ENCODE results near the gene SRRD. TPM values are rescaled to one million over a fixed set of nuclear protein-coding genes. Genes with fewer than 3 reads are reported as not detected.
"Not testable (repeated sequence)": the region's sequence is repeated elsewhere in the genome, so short reads cannot be mapped to it uniquely, and the experiment has no call there.

The SRRD gene
- total RNA-seq, 1 experiment from 2014 or later, result 9.5 TPM

GRCh38 chr22:26525946-26526564 lies 42.4 kb downstream of the SRRD start:
- Histone ChIP-seq H3F3A (ENCODE audit: insufficient read depth, low read depth) (no peaks in the 10 kb centered on the region), H3K79me2 (ENCODE audit: low read depth) (no peaks in the 10 kb centered on the region), H3K27me3 (ENCODE audit: insufficient read depth, low read depth) (no peaks in the 10 kb centered on the region), H3K27ac (no peak overlapping the region), H3K36me3 (ENCODE audit: low read depth) (no peaks in the 10 kb centered on the region), H3K9me3 (ENCODE audit: insufficient read depth, low read depth) (no peaks in the 10 kb centered on the region), H3K4me1 (replicated peaks; ENCODE audit: insufficient read depth) (no peaks in the 10 kb centered on the region), H3K4me3 (no peak overlapping the region), H4K20me1 (ENCODE audit: insufficient read depth) (no peaks in the 10 kb centered on the region), H3K9me2 (ENCODE audit: insufficient read depth) (no peaks in the 10 kb centered on the region), H2AFZ (no peak overlapping the region), H3K4me2 (no peak overlapping the region)
- TF ChIP-seq CTCF (conservative IDR thresholded peaks at IDR 0.05) (no peak), EZH2 (IDR thresholded peaks at IDR 0.05; ENCODE audit: low read depth) (no peak)
- ChIA-PET CTCF (no interaction called here), POLR2A (ENCODE audit: unreplicated experiment) (no interaction called here)
- no TSS peak for BruUV-seq (replicated peaks)
- intact Hi-C loops (cut with micrococcal nuclease; ENCODE audit: unreplicated experiment), result no loop called here
- no peak for DNase-seq

- intact Hi-C loops (cut with micrococcal nuclease; ENCODE audit: unreplicated experiment), result no loop called here
- TF ChIP-seq EZH2 (IDR thresholded peaks at IDR 0.05; ENCODE audit: low read depth), result no peak
- no peak for TF ChIP-seq CTCF (conservative IDR thresholded peaks at IDR 0.05)
These were observed 43.5 kb downstream of the SRRD start for GRCh38 chr22:26527167-26527566.

GRCh38 chr22:26527574-26528465 lies 44.1 kb downstream of the SRRD start:
- POLR2A ChIA-PET (ENCODE audit: unreplicated experiment), result no interaction called here
- no peaks in the 10 kb centered on the region for H3K9me2 ChIP-seq (ENCODE audit: insufficient read depth)
- no peaks in the 10 kb centered on the region for H3K36me3 ChIP-seq (ENCODE audit: low read depth)
- DNase-seq, result no peak
- H3K4me3 ChIP-seq, result no peak overlapping the region
- H4K20me1 ChIP-seq (ENCODE audit: insufficient read depth), result no peaks in the 10 kb centered on the region
- no peaks in the 10 kb centered on the region for H3K79me2 ChIP-seq (ENCODE audit: low read depth)
- H3K4me2 ChIP-seq, result no peak overlapping the region
- H3K27me3 ChIP-seq (ENCODE audit: insufficient read depth, low read depth), result no peaks in the 10 kb centered on the region
- intact Hi-C loops (cut with micrococcal nuclease; ENCODE audit: unreplicated experiment), result no loop called here
- no peak for TF ChIP-seq EZH2 (IDR thresholded peaks at IDR 0.05; ENCODE audit: low read depth)
- no peak for TF ChIP-seq CTCF (conservative IDR thresholded peaks at IDR 0.05)
- H3K4me1 ChIP-seq (replicated peaks; ENCODE audit: insufficient read depth), result no peaks in the 10 kb centered on the region
- CTCF ChIA-PET, result no interaction called here
- no peak overlapping the region for H2AFZ ChIP-seq
- BruUV-seq (replicated peaks), result no TSS peak
- no peaks in the 10 kb centered on the region for H3F3A ChIP-seq (ENCODE audit: insufficient read depth, low read depth)
- H3K27ac ChIP-seq, result no peak overlapping the region
- no peaks in the 10 kb centered on the region for H3K9me3 ChIP-seq (ENCODE audit: insufficient read depth, low read depth)

More at GRCh38 chr22:26527167-26527566, 43.5 kb downstream of the SRRD start:
- H3K4me3 ChIP-seq, result no peak overlapping the region
- H3K4me2 ChIP-seq, result no peak overlapping the region
- H3F3A ChIP-seq (ENCODE audit: insufficient read depth, low read depth), result no peaks in the 10 kb centered on the region
- H3K9me2 ChIP-seq (ENCODE audit: insufficient read depth), result no peaks in the 10 kb centered on the region
- ChIA-PET POLR2A (ENCODE audit: unreplicated experiment) (no interaction called here), CTCF (no interaction called here)
- no peaks in the 10 kb centered on the region for H3K27me3 ChIP-seq (ENCODE audit: insufficient read depth, low read depth)
- no TSS peak for BruUV-seq (replicated peaks)
- H3K36me3 ChIP-seq (ENCODE audit: low read depth), result no peaks in the 10 kb centered on the region
- no peaks in the 10 kb centered on the region for H3K9me3 ChIP-seq (ENCODE audit: insufficient read depth, low read depth)
- no peaks in the 10 kb centered on the region for H3K4me1 ChIP-seq (replicated peaks; ENCODE audit: insufficient read depth)
- no peak overlapping the region for H3K27ac ChIP-seq
- no peak overlapping the region for H2AFZ ChIP-seq
- no peak for DNase-seq
- no peaks in the 10 kb centered on the region for H4K20me1 ChIP-seq (ENCODE audit: insufficient read depth)
- no peaks in the 10 kb centered on the region for H3K79me2 ChIP-seq (ENCODE audit: low read depth)

GRCh38 chr22:26528518-26528917 lies 44.8 kb downstream of the SRRD start:
- H3K4me1 ChIP-seq (replicated peaks; ENCODE audit: insufficient read depth); DNase-seq; intact Hi-C loops (cut with micrococcal nuclease; ENCODE audit: unreplicated experiment); H3K27ac ChIP-seq; H2AFZ ChIP-seq; CTCF ChIA-PET; BruUV-seq (replicated peaks); POLR2A ChIA-PET (ENCODE audit: unreplicated experiment); H3K4me3 ChIP-seq; H3K79me2 ChIP-seq (ENCODE audit: low read depth); H3K9me3 ChIP-seq (ENCODE audit: insufficient read depth, low read depth); H3K9me2 ChIP-seq (ENCODE audit: insufficient read depth); H3F3A ChIP-seq (ENCODE audit: insufficient read depth, low read depth); H3K27me3 ChIP-seq (ENCODE audit: insufficient read depth, low read depth); H4K20me1 ChIP-seq (ENCODE audit: insufficient read depth); H3K36me3 ChIP-seq (ENCODE audit: low read depth); H3K4me2 ChIP-seq: not testable (repeated sequence)
